ENCODE data around the gene CACHD1.

- TF ChIP-seq, protein P1, sequence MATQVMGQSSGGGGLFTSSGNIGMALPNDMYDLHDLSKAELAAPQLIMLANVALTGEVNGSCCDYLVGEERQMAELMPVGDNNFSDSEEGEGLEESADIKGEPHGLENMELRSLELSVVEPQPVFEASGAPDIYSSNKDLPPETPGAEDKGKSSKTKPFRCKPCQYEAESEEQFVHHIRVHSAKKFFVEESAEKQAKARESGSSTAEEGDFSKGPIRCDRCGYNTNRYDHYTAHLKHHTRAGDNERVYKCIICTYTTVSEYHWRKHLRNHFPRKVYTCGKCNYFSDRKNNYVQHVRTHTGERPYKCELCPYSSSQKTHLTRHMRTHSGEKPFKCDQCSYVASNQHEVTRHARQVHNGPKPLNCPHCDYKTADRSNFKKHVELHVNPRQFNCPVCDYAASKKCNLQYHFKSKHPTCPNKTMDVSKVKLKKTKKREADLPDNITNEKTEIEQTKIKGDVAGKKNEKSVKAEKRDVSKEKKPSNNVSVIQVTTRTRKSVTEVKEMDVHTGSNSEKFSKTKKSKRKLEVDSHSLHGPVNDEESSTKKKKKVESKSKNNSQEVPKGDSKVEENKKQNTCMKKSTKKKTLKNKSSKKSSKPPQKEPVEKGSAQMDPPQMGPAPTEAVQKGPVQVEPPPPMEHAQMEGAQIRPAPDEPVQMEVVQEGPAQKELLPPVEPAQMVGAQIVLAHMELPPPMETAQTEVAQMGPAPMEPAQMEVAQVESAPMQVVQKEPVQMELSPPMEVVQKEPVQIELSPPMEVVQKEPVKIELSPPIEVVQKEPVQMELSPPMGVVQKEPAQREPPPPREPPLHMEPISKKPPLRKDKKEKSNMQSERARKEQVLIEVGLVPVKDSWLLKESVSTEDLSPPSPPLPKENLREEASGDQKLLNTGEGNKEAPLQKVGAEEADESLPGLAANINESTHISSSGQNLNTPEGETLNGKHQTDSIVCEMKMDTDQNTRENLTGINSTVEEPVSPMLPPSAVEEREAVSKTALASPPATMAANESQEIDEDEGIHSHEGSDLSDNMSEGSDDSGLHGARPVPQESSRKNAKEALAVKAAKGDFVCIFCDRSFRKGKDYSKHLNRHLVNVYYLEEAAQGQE (IDR thresholded peaks at IDR 0.05; ENCODE audit: insufficient replicate concordance, low read depth), result no peak
- TF ChIP-seq, protein P2, sequence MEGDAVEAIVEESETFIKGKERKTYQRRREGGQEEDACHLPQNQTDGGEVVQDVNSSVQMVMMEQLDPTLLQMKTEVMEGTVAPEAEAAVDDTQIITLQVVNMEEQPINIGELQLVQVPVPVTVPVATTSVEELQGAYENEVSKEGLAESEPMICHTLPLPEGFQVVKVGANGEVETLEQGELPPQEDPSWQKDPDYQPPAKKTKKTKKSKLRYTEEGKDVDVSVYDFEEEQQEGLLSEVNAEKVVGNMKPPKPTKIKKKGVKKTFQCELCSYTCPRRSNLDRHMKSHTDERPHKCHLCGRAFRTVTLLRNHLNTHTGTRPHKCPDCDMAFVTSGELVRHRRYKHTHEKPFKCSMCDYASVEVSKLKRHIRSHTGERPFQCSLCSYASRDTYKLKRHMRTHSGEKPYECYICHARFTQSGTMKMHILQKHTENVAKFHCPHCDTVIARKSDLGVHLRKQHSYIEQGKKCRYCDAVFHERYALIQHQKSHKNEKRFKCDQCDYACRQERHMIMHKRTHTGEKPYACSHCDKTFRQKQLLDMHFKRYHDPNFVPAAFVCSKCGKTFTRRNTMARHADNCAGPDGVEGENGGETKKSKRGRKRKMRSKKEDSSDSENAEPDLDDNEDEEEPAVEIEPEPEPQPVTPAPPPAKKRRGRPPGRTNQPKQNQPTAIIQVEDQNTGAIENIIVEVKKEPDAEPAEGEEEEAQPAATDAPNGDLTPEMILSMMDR (IDR thresholded peaks at IDR 0.05; ENCODE audit: insufficient read depth, low read length), result no peak
Observed at GRCh38 chr1:64489707-64490106, 19.8 kb downstream of the CACHD1 start.

All from HL-60 (cell line).